Right lobe of liver (tissue), 6 donors: Measurements from ENCODE around the gene FHIT. TPM values are rescaled to one million over a fixed set of nuclear protein-coding genes. Genes with fewer than 3 reads are reported as not detected.
"Not testable (repeated sequence)": the region's sequence is repeated elsewhere in the genome, so short reads cannot be mapped to it uniquely, and the experiment has no call there.

ENCODE experiments used
- ATAC-seq, 4 donors: fragments of 200-7000 bp; cut with Tn5 transposase; one replicate each; pipeline ENCODE4 v1.9.1; 2020; ENCODE audit warnings: mild to moderate bottlenecking in 4 of 4, moderate library complexity in 4 of 4
- DNase-seq, 3 donors: peaks; one replicate each; pipeline ENCODE4 v3.0.0-alpha.2; 2020
- H3K27ac ChIP-seq, 3 donors: fragments of 200-600 bp; one replicate each; pipeline ENCODE4 v1.8.0; 2022
- H3K27me3 ChIP-seq, 2 donors: fragments of 200-600 bp; one replicate each; pipeline ENCODE4 v1.8.0; 2022
- H3K36me3 ChIP-seq, 4 donors: fragments of 200-600 bp; sonication (generic) in 1 of 4; one replicate each; pipeline versions ENCODE4 v1.5.1 to v1.8.0; 2017 to 2022; ENCODE audit warnings: control low read depth in 1 of 4
- H3K4me1 ChIP-seq, 4 donors: fragments of 200-600 bp; sonication (generic) in 1 of 4; one replicate each; pipeline versions ENCODE4 v1.5.1 to v1.8.0; 2017 to 2022; ENCODE audit warnings: control low read depth in 1 of 4
- H3K4me3 ChIP-seq, 3 donors: fragments of 200-600 bp; one replicate each; pipeline ENCODE4 v1.8.0; 2022
- H3K9me3 ChIP-seq, 4 donors: fragments of 200-600 bp; sonication (generic) in 1 of 4; one replicate each; pipeline versions ENCODE4 v1.5.1 to v1.8.0; 2017 to 2022; ENCODE audit warnings: control low read depth in 1 of 4
- CTCF ChIP-seq, 4 donors: fragments of 200-600 bp in 3 of 4; fragments of 450-650 bp in 1 of 4; IDR thresholded peaks; one replicate each; pipeline versions ENCODE4 v1.5.1 to v1.8.0; 2016 to 2022; ENCODE audit warnings: antibody characterized with exemption in 4 of 4, mild to moderate bottlenecking in 2 of 4
- POLR2A ChIP-seq: fragments of 450-650 bp; IDR thresholded peaks from one replicate; pipeline ENCODE4 v1.6.1; 2017; ENCODE audit warnings: antibody characterized with exemption, mild to moderate bottlenecking
- WGBS: methylation state at CpG from one replicate; pipeline ENCODE4 v1.1.6; 2018; ENCODE audit warnings: low coverage, low lambda C conversion rate; ENCODE audit not compliant: insufficient coverage; ENCODE audit errors: missing lambda C conversion rate; 5-methylcytosine and 5-hydroxymethylcytosine counted together
- intact Hi-C, 2 donors: fragments of 100-400 bp; cut with DNase I; formaldehyde crosslinking; loops; one replicate each; pipeline versions ENCODE4 v1.11.2 to v1.14.1; 2022
- total RNA-seq, 6 experiments: library from RNA; depleted of rRNA in 2 of 6; stranded (reverse); fragments of >200 nt in 2 of 6; fragmentation: NEBNext Ultra II Directional in 3 of 6; extraction: Animal tissue kit (Norgen Biotek cat#: 25700) in 3 of 6; gene quantifications; one replicate each; pipeline versions ENCODE4 v1.1.0 to v1.2.4, GENCODE V29; 2016 to 2023
- donor health status: DM: no; HTN: yes; CAD: no.
- donor health status: DM: no; HTN: no; CAD: no.
- donor health status: DM: no; HTN: no; CAD: no.
- donor health status: DM: no; HTN: yes; CAD: no.
- donor health status: DM: no; HTN: yes; CAD: no.

FHIT gene
- total RNA-seq, 6 experiments from 2014 or later = 6.6 to 11.2 (median 8.0) TPM

- intact Hi-C loops = no loop called here
- no peak for ATAC-seq
Observed at GRCh38 chr3:59809016-59809415, 1442.2 kb downstream of the FHIT start.

GRCh38 chr3:59808446-59808845 is 1442.8 kb downstream of the FHIT start:
- Histone ChIP-seq H3K27me3 (no peaks in the 10 kb centered on the region), H3K9me3 (no peaks in the 10 kb centered on the region), H3K36me3 (no peaks in the 10 kb centered on the region), H3K4me1 (no peaks in the 10 kb centered on the region), H3K4me3 (no peak overlapping the region), H3K27ac (no peak overlapping the region)
- 72% methylated on average over 5 of the region's 7 CpGs for WGBS
- intact Hi-C loops = no loop called here
- DNase-seq (no peak), ATAC-seq (no peak)
- no peak for TF ChIP-seq POLR2A
- no peak for TF ChIP-seq CTCF (IDR thresholded peaks at IDR 0.05)

More at GRCh38 chr3:59809016-59809415, 1442.2 kb downstream of the FHIT start:
- TF ChIP-seq POLR2A (no peak), CTCF (IDR thresholded peaks at IDR 0.05) (no peak)
- Histone ChIP-seq H3K9me3 (no peaks in the 10 kb centered on the region), H3K27me3 (no peaks in the 10 kb centered on the region), H3K4me3 (no peak overlapping the region), H3K36me3 (no peaks in the 10 kb centered on the region), H3K4me1 (no peaks in the 10 kb centered on the region), H3K27ac (no peak overlapping the region)
- 64% methylated on average over 3 of the region's 4 CpGs for WGBS
- no peak for DNase-seq

GRCh38 chr3:59803268-59803667 is 1448.0 kb downstream of the FHIT start:
- ATAC-seq = no peak
- Histone ChIP-seq H3K9me3 (no peaks in the 10 kb centered on the region), H3K4me1 (no peaks in the 10 kb centered on the region), H3K4me3 (no peak overlapping the region), H3K36me3 (no peaks in the 10 kb centered on the region), H3K27me3 (no peaks in the 10 kb centered on the region), H3K27ac (no peak overlapping the region)
- TF ChIP-seq POLR2A (no peak), CTCF (IDR thresholded peaks at IDR 0.05) (no peak)
- intact Hi-C loops = no loop called here
- no peak for DNase-seq
- 85% methylated on average over 9 of the region's 11 CpGs for WGBS

GRCh38 chr3:59802453-59802852 is 1448.8 kb downstream of the FHIT start:
- H3K4me1 ChIP-seq, H3K4me3 ChIP-seq, DNase-seq, H3K9me3 ChIP-seq, intact Hi-C loops, H3K27me3 ChIP-seq, ATAC-seq, H3K27ac ChIP-seq, H3K36me3 ChIP-seq: not testable (repeated sequence)
- WGBS = 87% methylated on average over 5 of the region's 5 CpGs

GRCh38 chr3:59802045-59802444 is 1449.2 kb downstream of the FHIT start:
- H3K9me3 ChIP-seq = no peaks in the 10 kb centered on the region
- H3K36me3 ChIP-seq = no peaks in the 10 kb centered on the region
- TF ChIP-seq POLR2A (no peak), CTCF (IDR thresholded peaks at IDR 0.05) (no peak)
- no peak overlapping the region for H3K4me3 ChIP-seq
- DNase-seq (no peak), ATAC-seq (no peak)
- intact Hi-C loops = no loop called here
- H3K4me1 ChIP-seq = no peaks in the 10 kb centered on the region
- no peaks in the 10 kb centered on the region for H3K27me3 ChIP-seq
- H3K27ac ChIP-seq = no peak overlapping the region
- WGBS = 80% methylated on average over 2 of the region's 2 CpGs
